ENCODE data around the gene CNN2.

CNN2 gene

DNA sequence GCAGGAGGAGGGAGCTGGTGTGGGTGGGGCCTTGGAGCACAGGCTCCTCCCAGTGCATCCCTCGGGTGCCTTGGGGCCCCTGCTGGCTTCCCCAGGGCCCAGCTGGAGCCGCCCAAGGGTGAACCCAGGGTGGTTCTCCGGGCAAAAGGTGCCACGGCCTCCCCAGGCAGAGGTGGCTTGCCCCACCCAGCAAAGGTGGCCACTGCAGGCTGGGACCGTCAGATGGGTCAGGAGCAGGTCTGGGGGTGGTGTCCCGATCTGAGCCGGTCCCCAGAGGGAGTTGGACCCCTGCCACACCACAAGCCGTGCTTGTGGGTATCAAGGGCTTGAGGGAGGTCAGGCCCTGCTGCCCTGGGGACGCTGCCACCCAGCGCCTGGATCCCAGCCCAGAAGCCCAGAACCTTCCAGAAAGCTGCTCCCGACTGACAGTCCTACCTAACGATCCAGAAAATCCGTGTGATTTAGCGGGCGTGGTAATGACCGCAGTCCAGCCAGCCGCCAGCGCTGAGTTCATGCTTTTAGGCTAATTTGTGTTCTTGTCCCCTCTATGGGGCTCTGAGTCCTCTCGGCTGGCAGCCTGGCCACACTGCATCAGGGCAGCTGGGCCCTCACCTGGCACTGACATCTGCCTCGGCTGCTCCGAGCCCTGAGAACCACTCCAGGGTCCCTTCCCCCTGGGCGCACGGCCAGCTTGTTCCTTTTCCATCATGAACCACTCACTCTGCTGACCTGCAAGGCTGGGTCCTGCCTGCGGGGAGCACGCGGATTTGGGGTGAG is 31.2 kb upstream of the CNN2 start:
- peak; percentile 33 for DNase-seq (ENCODE audit: low spot score)

DNA sequence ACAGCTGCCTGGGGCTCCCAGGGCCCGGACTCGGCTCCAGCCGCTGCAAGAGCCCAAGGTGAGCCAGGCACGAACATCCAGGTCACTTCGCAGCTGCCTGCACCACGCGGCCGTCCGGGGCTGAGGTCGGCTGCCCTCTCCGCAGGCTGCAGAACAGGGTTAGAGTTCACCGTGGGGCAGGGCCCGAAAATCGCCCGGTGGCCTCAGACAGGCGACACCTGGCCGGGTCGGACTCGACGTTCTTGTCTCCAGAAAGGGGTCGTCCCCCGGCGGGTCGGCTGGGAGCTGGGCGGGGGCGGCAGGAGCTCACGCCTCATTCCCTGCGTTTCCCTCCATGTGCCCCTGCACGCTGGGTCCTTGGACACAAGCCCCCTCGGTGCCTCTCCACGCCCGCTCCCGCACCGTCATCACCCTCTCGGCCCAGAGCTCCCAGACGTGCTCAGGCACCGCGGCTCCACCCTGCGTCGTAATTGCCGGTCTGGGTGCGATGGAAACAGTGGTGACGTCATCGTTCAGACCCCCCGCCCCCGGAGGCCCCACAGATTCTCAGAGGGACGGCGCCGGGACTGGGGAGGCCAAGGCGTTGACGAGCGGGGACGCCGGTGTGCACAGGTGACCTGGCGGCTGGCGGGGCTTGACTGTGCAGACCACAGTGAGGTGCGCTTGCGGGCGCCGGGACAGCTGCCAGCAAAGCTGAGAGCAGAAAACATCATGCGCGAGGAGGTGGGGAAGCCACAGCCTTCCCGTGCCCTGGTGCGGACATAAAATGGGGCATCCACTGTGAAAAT is 30.2 kb upstream of the CNN2 start:
- DNase-seq (ENCODE audit: low spot score): no peak

DNA sequence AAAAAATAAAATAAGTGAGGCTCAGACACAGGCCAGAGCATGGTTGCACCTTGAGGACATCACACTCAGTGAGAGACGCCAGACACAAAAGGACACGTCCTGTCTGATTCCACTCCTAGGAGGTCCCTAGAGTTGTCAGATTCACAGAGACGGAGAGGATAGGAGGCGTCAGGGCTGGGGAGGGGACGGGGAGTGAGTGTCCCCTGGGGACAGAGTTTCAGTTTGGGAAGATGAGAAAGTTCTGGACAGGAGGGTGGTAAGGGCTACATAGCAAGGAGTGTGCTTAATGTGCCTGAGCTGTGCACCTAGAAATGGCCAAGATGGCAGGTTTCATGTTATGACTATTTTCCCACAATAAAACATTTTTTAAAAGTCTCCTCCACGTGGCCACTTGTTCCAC is 28.3 kb upstream of the CNN2 start:
- DNase-seq (ENCODE audit: low spot score): no peak

DNA sequence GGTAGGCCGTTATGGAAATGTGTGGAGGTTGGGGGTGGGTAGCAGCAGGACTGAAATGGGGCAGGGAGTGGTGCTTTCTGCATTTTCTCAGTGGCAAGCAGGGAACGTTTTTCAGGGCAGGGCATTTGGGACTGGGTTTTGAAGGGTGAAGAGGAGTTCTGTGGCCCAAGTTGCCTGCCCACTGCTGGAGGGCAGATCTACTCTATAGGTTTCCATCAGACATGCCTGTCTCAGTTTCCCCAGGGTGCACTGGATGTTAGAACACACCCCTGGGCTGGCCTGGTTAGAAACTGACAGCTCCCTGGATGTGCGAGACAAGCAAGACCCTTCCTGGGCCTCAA is 27.1 kb upstream of the CNN2 start:
- no peak for DNase-seq (ENCODE audit: low spot score)

DNA sequence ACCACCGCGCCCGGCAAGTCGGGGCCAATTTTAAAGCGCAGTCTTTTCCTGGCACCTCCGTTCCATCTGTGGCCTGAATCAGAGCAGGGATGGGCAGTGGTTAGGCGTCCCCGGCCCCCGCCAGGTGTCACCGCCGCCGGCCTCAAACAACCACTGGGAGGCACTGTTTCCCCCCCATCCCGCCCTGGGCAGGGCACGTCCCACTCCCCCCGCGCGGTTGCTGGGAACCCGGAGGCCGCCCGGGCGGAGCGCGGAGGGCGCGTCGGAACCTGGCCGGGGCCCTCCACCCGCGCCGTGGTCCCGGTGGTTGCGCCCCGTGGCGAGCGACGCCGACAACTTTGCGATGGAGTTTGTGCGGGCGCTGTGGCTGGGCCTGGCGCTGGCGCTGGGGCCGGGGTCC is 26.3 kb upstream of the CNN2 start, which contains the start of gene GRIN3B:
GRIN3B (plus strand) TSS at position 325 of the 400 bp plus-strand sequence; CDS start at position 344, 19 bp downstream.
- DNase-seq (ENCODE audit: low spot score): no peak

DNA sequence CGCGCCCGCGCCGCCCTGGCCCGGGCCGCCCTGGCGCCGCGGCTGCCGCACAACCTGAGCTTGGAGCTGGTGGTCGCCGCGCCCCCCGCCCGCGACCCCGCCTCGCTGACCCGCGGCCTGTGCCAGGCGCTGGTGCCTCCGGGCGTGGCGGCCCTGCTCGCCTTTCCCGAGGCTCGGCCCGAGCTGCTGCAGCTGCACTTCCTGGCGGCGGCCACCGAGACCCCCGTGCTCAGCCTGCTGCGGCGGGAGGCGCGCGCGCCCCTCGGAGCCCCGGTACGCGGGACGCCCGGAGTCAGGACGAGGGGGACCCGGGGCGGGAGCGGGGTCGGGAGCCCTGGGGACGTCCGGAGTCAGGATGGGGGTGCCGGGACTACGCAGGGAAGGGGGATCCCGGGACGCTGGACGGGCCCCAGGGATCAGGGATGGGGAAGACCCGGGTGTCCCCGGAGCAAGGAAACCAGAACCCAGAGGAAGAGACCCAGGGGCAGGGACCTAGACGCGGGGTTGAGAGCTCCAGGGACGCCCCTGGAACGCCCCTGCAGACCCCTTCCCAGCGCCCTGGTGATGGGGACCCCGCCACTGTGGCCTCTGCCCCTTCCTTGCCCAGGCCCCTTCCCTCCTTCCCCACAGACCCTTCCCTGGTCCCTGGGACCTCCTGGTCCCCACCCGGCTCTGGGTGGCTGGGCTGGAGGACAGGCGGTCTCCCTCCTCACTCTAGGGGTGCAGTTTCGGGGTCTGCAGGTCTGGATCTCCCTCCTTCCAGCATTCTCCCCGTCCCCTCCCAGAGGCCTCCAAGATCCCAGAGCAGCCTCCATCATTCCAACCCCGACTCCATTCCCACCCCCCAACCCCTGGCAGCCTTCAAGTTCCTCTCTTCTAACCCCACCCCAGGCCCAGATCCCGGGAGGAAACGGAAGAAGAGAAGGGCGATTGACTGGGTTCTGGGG is 25.5 kb upstream of the CNN2 start:
- DNase-seq (ENCODE audit: low spot score): no peak

DNA sequence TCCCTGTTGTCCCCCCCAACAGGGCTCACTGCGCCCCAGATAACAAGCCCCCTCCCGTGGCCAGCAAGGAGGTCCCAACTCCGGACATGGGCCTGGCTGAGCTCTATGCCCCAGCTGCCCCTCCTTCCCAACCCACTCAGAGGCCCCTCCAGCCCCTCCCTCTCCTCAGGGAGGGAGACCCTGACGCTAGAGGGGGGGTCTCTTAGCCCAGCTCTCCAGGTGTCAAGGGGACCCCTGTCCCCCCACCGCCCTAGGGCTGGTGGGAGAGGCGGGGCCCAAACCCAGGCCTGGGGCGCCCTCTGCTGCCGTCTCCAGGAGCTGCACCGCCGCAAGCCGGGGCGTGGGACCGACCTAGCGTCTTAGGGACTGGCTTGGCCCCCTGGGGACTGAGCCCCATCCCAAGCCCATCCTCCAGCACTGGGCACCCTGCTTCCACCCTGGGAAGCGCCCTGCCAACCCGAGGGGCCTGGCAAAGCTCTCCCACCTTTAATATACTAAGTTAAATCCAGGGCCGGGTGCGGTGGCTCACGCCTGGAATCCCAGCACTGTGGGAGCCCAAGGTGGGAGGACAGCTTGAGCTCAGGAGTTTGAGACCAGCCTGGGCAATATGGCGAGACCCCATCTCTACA is 24.8 kb upstream of the CNN2 start:
- DNase-seq (ENCODE audit: low spot score): peak; percentile 27

DNA sequence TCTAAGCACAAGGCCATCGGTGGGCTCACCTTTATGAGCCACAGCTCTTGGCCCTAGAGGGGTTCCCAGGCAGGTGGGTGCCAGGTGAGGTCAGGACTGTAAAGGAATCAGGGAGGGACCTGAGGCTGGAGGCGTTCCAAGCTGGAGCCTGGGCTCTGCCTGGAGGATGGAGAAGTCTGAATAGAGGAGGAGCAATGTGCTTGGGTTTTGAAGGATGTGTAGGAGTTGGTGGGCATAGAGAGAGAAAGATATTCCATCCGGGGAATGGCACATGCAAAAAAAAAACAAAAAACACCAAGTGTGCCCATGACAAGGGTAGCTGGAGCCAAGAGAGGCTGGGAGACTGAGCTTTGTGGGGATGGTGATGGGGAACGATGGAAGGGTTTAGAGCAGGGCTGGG is 23.8 kb upstream of the CNN2 start:
- DNase-seq (ENCODE audit: low spot score): no peak

DNA sequence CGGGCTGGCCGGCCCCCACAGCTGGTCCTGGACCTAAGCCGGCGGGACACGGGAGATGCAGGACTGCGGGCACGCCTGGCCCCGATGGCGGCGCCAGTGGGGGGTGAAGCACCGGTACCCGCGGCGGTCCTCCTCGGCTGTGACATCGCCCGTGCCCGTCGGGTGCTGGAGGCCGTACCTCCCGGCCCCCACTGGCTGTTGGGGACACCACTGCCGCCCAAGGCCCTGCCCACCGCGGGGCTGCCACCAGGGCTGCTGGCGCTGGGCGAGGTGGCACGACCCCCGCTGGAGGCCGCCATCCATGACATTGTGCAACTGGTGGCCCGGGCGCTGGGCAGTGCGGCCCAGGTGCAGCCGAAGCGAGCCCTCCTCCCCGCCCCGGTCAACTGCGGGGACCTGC is 23.1 kb upstream of the CNN2 start:
- no peak for DNase-seq (ENCODE audit: low spot score)

DNA sequence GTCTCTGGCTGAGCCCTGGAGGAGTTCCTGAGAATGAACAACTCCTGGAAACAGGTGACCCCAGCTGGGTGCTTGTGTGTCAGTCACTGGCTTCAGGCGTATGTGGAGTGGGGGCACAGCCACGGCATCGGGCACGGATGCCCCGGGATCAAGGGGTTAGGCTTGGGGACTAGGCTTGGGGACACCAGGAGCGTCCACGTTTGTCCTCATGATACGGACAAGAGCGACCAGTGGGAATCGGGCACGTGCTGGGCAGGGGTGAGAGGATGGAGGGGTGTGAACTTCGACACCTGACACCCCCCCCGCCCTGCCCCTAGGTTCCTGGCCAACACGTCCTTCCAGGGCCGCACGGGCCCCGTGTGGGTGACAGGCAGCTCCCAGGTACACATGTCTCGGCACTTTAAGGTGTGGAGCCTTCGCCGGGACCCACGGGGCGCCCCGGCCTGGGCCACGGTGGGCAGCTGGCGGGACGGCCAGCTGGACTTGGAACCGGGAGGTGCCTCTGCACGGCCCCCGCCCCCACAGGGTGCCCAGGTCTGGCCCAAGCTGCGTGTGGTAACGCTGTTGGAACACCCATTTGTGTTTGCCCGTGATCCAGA is 22.1 kb upstream of the CNN2 start:
- no peak for DNase-seq (ENCODE audit: low spot score)

DNA sequence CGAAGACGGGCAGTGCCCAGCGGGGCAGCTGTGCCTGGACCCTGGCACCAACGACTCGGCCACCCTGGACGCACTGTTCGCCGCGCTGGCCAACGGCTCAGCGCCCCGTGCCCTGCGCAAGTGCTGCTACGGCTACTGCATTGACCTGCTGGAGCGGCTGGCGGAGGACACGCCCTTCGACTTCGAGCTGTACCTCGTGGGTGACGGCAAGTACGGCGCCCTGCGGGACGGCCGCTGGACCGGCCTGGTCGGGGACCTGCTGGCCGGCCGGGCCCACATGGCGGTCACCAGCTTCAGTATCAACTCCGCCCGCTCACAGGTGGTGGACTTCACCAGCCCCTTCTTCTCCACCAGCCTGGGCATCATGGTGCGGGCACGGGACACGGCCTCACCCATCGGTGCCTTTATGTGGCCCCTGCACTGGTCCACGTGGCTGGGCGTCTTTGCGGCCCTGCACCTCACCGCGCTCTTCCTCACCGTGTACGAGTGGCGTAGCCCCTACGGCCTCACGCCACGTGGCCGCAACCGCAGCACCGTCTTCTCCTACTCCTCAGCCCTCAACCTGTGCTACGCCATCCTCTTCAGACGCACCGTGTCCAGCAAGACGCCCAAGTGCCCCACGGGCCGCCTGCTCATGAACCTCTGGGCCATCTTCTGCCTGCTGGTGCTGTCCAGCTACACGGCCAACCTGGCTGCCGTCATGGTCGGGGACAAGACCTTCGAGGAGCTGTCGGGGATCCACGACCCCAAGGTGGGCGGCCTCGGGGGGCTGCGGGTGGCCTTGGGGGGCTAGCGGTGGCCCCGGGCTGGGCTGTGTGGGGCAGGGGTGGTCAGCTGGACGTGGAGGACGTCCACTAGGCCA is 21.4 kb upstream of the CNN2 start:
- no peak for DNase-seq (ENCODE audit: low spot score)

DNA sequence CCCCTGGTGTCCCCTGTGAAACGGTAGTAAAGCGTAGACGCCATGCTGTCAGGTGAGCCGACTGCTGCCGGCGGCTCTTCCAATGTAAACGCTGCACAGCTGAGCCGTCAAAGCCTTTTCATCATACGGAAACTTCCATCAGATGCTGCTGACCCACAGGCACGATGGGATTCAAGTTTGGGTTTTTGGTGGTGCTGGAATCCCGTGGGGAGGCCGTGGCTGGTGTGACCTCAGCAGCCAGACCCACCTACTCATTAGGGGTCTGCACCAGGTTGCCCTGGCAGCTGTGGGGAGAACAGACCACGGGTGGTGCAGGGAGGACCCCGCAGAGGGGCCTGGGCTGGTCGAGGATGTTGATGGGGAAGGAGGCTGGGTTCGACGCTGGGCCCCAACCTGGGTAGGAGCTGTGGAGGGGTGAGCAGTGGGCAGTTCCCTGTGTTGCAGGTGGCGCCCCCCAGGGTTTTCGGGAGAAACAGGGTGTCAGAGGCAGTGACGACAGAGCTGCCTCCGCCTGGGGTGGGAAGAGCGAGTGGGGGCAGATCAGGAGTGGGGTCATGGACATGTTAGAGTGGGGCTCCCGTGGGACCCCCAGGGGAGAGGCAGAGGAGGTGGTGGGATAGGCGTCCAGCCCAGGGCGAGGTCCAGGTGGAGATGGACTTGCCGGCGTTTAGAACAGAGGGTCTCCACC is 19.6 kb upstream of the CNN2 start:
- no peak for DNase-seq (ENCODE audit: low spot score)

DNA sequence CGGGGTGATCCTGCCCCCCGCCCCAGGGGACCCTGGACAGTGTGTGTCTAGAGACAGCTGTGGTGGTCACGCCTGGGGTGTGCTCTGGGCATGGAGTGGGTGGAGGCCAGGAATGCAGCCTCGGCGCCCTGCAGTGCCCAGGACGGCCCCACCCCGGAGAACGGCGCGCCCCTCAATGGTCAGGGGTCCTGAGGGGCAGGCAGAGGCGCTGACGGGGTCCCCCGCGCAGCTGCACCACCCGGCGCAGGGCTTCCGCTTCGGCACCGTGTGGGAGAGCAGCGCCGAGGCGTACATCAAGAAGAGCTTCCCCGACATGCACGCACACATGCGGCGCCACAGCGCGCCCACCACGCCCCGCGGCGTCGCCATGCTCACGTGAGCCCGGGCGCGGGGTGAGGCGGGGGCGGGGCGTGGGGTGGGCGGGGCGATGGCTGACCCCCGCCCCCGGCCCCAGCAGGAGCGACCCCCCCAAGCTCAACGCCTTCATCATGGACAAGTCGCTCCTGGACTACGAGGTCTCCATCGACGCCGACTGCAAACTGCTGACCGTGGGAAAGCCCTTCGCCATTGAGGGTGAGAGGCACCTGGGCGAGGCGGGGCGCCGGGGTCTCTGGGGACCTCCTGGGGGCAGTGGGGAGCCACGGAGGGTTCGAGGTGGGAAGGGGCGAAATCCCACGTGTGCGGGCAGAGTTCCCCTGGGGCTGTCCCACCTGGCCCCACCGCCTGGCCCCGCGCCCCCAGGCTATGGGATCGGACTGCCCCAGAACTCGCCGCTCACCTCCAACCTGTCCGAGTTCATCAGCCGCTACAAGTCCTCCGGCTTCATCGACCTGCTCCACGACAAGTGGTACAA is 18.8 kb upstream of the CNN2 start:
- DNase-seq (ENCODE audit: low spot score): no peak

DNA sequence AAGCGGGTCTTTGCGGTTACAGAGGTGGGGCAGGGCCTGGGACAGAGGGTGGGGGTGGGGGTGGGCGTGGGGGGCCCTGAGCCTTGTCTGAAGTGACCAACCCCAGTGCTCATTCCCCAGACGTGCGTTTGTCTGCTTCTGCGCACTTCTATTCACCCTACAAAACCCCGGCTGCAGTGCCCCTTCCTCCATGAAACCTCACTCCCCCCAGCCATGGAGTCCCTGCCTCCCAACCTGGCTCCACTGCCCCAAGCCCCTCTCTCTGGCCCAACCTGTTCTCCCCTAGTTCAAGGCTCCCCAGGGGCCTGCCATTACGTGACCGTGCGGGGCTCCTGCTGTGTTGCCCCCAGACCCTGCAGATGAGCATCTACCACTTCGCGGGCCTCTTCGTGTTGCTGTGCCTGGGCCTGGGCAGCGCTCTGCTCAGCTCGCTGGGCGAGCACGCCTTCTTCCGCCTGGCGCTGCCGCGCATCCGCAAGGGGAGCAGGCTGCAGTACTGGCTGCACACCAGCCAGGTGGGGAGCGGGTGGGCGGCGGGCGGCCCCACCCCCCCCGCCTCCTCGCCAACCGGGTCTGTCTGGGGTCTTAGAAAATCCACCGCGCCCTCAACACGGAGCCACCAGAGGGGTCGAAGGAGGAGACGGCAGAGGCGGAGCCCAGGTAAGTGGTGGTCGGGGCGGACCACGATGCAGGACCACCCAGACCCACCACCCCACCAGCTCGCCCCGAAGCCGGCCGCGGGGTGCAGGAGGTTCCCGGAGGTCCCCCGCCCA is 18.0 kb upstream of the CNN2 start:
- DNase-seq (ENCODE audit: low spot score): no peak

DNA sequence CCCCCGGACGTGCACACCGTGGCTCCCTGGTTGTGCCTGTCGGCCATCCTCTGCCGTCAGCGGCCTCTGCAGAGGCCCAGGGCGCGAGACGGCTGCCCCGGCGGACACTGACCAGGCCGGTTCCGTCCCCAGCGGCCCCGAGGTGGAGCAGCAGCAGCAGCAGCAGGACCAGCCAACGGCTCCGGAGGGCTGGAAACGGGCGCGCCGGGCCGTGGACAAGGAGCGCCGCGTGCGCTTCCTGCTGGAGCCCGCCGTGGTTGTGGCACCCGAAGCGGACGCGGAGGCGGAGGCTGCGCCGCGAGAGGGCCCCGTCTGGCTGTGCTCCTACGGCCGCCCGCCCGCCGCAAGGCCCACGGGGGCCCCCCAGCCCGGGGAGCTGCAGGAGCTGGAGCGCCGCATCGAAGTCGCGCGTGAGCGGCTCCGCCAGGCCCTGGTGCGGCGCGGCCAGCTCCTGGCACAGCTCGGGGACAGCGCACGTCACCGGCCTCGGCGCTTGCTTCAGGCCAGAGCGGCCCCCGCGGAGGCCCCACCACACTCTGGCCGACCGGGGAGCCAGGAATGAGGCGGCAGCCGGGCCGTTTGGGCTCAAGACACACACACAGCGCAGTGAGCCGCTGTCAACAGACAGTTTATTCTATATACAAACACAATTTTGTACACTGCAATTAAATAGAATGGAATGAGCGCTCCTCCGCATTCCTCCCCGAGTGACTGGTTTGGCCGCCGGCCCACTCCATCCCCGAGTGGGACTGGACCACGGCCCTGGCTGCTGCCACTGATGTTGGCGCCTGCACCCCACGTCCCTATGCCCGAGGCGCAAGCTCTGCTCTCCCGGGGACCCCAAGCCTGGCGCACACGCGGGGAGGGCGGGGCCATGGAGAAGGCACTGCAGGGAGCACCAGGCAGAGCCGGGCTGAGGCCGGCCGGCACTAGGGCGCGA is 17.1 kb upstream of the CNN2 start:
- DNase-seq (ENCODE audit: low spot score): no peak

DNA sequence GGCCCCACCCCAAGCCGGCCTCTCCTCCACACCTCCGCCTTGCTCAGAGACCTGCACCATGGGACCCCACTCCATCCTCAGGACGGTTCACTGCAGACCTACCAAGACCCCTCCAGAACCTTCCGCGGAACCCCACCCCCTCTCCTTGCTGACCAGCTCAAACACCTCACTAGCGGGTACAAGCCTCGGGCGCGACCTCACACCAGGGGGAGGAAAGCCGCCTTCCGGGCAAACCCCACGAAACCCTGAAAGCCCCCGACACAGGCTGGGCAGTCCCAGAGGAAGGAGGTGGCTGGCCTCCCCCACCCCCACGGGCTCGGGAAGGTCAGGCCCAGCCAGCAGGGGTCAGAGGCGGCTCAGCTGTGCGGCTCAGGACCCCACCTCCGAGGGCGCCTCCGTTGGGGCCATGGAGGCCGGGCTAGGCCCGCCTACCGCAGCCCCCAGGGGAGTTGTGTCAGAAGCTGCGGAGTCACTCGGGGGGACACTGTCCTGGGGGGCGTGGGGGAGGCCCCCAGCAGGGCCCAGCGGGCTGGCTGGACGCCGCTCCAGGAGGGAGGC is 16.3 kb upstream of the CNN2 start:
- DNase-seq (ENCODE audit: low spot score): no peak

Data from LoVo (cell line).